H1 (cell line): ENCODE data around the gene TMEM266. TPM values are rescaled to one million over a fixed set of nuclear protein-coding genes. Genes with fewer than 3 reads are reported as not detected.

Experiments used
- CTCF ChIA-PET: fragments of 300-600 bp; sonication (Branson Sonifier 250); formaldehyde crosslinking; loops from one replicate; lab custom pipeline; 2021; ENCODE audit not compliant: partially characterized antibody; lab: Charles Lee
- POLR2A ChIA-PET: fragments of 300-600 bp; sonication (Branson Sonifier 250); formaldehyde crosslinking; loops from one replicate; lab custom pipeline; 2021; ENCODE audit warnings: inconsistent platforms; ENCODE audit not compliant: partially characterized antibody; lab: Charles Lee
- DNase-seq, 2 experiments: peaks; one replicate each; pipeline versions ENCODE4 v3.0.0 to v3.0.0-alpha.2; 2010 to 2022; ENCODE audit warnings: low spot score in 2 of 2, low read depth in 1 of 2, mixed read lengths in 1 of 2
- FAIRE-seq: peaks from 2 replicates; lab custom pipeline; 2011; peaks lifted over from hg19 to GRCh38; lab: Jason Lieb, UNC
- H2AFZ ChIP-seq: 2 replicates; pipeline ENCODE4 v1.8.1; 2012; ENCODE audit warnings: low read length, inconsistent platforms
- H2AK5ac ChIP-seq: 2 replicates; pipeline ENCODE4 v1.6.1; 2013; ENCODE audit warnings: low read depth, low read length
- H2BK120ac ChIP-seq: replicated peaks from 2 replicates; pipeline ENCODE3; 2013; ENCODE audit warnings: low read depth, low read length, inconsistent platforms
- H2BK12ac ChIP-seq: 2 replicates; pipeline ENCODE4 v1.6.1; 2013; ENCODE audit warnings: low read depth, low read length
- H2BK15ac ChIP-seq: 2 replicates; pipeline ENCODE4 v1.6.1; 2013; ENCODE audit warnings: low read length
- H2BK20ac ChIP-seq: 2 replicates; pipeline ENCODE4 v1.6.1; 2013; ENCODE audit warnings: low read length
- H2BK5ac ChIP-seq: 2 replicates; pipeline ENCODE4 v1.6.1; 2013; ENCODE audit warnings: low read depth, low read length
- H3K14ac ChIP-seq: 2 replicates; pipeline ENCODE4 v1.6.1; 2013; ENCODE audit warnings: inconsistent platforms; ENCODE audit not compliant: insufficient read length
- H3K18ac ChIP-seq: 2 replicates; pipeline ENCODE4 v1.6.1; 2013; ENCODE audit warnings: low read length; ENCODE audit errors: extremely low read depth
- H3K23ac ChIP-seq: 2 replicates; pipeline ENCODE4 v1.6.1; 2013; ENCODE audit warnings: inconsistent platforms; ENCODE audit not compliant: insufficient read length
- H3K23me2 ChIP-seq: 2 replicates; pipeline ENCODE4 v1.6.1; 2013; ENCODE audit warnings: low read depth, low read length
- H3K27ac ChIP-seq: 2 replicates; pipeline ENCODE4 v1.6.1; 2011; ENCODE audit warnings: low read depth, low read length, inconsistent platforms
- H3K27me3 ChIP-seq, 4 experiments: replicated peaks in 1 of 4; 1 replicate in 1 of 4; 2 replicates in 3 of 4; pipeline versions ENCODE4 v1.6.1 to v1.8.1; 2011 to 2013; ENCODE audit warnings: low read length in 3 of 4, mild to moderate bottlenecking in 3 of 4, inconsistent platforms in 2 of 4, mixed read lengths in 2 of 4, moderate library complexity in 1 of 4; ENCODE audit not compliant: control insufficient read depth in 3 of 4, insufficient read depth in 3 of 4; ENCODE audit errors: extremely low read depth in 1 of 4
- H3K36me3 ChIP-seq, 4 experiments: 2 replicates each; pipeline versions ENCODE4 v1.6.1 to v1.8.1; 2011 to 2013; ENCODE audit warnings: mild to moderate bottlenecking in 4 of 4, low read length in 3 of 4, moderate library complexity in 2 of 4, control low read depth in 1 of 4, inconsistent platforms in 1 of 4; ENCODE audit not compliant: insufficient read depth in 4 of 4, control insufficient read depth in 2 of 4
- H3K4ac ChIP-seq: replicated peaks from 2 replicates; pipeline ENCODE3; 2013; ENCODE audit warnings: low read length, low read depth, mixed read lengths, inconsistent platforms; ENCODE audit not compliant: insufficient read length
- H3K4me1 ChIP-seq, 4 experiments: replicated peaks in 1 of 4; 1 replicate in 1 of 4; 2 replicates in 3 of 4; pipeline versions ENCODE4 v1.6.1 to v1.8.1; 2011 to 2013; ENCODE audit warnings: low read length in 3 of 4, inconsistent platforms in 2 of 4, mixed read lengths in 1 of 4; ENCODE audit not compliant: insufficient read depth in 4 of 4, control insufficient read depth in 3 of 4
- H3K4me2 ChIP-seq, 2 experiments: 2 replicates each; pipeline versions ENCODE4 v1.6.1 to v1.8.1; 2011 to 2013; ENCODE audit warnings: low read depth in 2 of 2, low read length in 2 of 2, control low read depth in 1 of 2, inconsistent platforms in 1 of 2, mild to moderate bottlenecking in 1 of 2; ENCODE audit not compliant: insufficient read depth in 1 of 2
- H3K4me3 ChIP-seq, 4 experiments: fragments of 200-600, 300-600 bp in 1 of 4; sonication (generic), shearing (Covaris generic), sonication (Bioruptor Twin) in 1 of 4; 2 replicates each; pipeline versions ENCODE4 v1.5.1 to v1.8.1; 2011 to 2016; ENCODE audit warnings: low read length in 4 of 4, low read depth in 3 of 4, control low read depth in 2 of 4, inconsistent platforms in 2 of 4, mild to moderate bottlenecking in 2 of 4, mixed read lengths in 1 of 4, moderate library complexity in 1 of 4; ENCODE audit not compliant: insufficient read depth in 2 of 4; ENCODE audit errors: extremely low read depth in 1 of 4
- H3K56ac ChIP-seq: replicated peaks from 2 replicates; pipeline ENCODE3; 2013; ENCODE audit warnings: low read depth, mild to moderate bottlenecking, mixed read lengths, low read length, inconsistent platforms; ENCODE audit not compliant: insufficient read length
- H3K79me1 ChIP-seq: 2 replicates; pipeline ENCODE4 v1.6.1; 2013; ENCODE audit warnings: low read depth, low read length, control low read depth
- H3K79me2 ChIP-seq, 2 experiments: 2 replicates each; pipeline versions ENCODE4 v1.6.1 to v1.8.1; 2012 to 2013; ENCODE audit warnings: low read length in 2 of 2, mild to moderate bottlenecking in 2 of 2, inconsistent platforms in 1 of 2; ENCODE audit not compliant: insufficient read depth in 2 of 2, control insufficient read depth in 1 of 2
- H3K9ac ChIP-seq, 4 experiments: replicated peaks in 1 of 4; 1 replicate in 1 of 4; 2 replicates in 3 of 4; pipeline versions ENCODE4 v1.6.1 to v1.8.1; 2011 to 2013; ENCODE audit warnings: low read depth in 3 of 4, low read length in 3 of 4, control low read depth in 2 of 4, mild to moderate bottlenecking in 2 of 4, moderate library complexity in 2 of 4, inconsistent platforms in 1 of 4; ENCODE audit errors: extremely low read depth in 1 of 4
- H3K9me3 ChIP-seq, 2 experiments: 2 replicates each; pipeline versions ENCODE4 v1.6.1 to v1.8.1; 2012 to 2013; ENCODE audit warnings: mild to moderate bottlenecking in 2 of 2, moderate library complexity in 2 of 2, control low read depth in 1 of 2, inconsistent platforms in 1 of 2, low read depth in 1 of 2, low read length in 1 of 2, mixed read lengths in 1 of 2; ENCODE audit not compliant: insufficient read depth in 2 of 2
- H4K20me1 ChIP-seq, 2 experiments: replicated peaks in 1 of 2; 2 replicates each; pipeline versions ENCODE3 to v1.8.1; 2011 to 2013; ENCODE audit warnings: inconsistent platforms in 2 of 2, low read length in 2 of 2, mild to moderate bottlenecking in 1 of 2; ENCODE audit not compliant: insufficient read depth in 2 of 2, control insufficient read depth in 1 of 2
- H4K5ac ChIP-seq: 2 replicates; pipeline ENCODE4 v1.6.1; 2013; ENCODE audit warnings: low read length, low read depth, mixed read lengths, inconsistent platforms; ENCODE audit not compliant: insufficient read length
- H4K8ac ChIP-seq: 2 replicates; pipeline ENCODE4 v1.8.0; 2013; ENCODE audit warnings: mild to moderate bottlenecking, moderate library complexity, low read length, inconsistent platforms; ENCODE audit not compliant: insufficient read depth; ENCODE audit errors: extremely low read depth
- H4K91ac ChIP-seq: replicated peaks from 2 replicates; pipeline ENCODE3; 2013; ENCODE audit warnings: low read length, mixed read lengths, inconsistent platforms; ENCODE audit not compliant: insufficient read length
- ASH2L ChIP-seq: fragments of 200-600, 300-600 bp; sonication (generic); IDR thresholded peaks from one replicate; pipeline ENCODE4 v1.7.1; 2017; ENCODE audit warnings: low read length
- HDAC2 ChIP-seq, 2 experiments: fragments of 300-600 bp in 1 of 2; sonication (generic) in 1 of 2; IDR thresholded peaks; 2 replicates each; pipeline ENCODE4 v1.6.1; 2011 to 2012; ENCODE audit warnings: low read depth in 2 of 2, low read length in 2 of 2, mild to moderate bottlenecking in 2 of 2, moderate library complexity in 2 of 2, borderline replicate concordance in 1 of 2, inconsistent platforms in 1 of 2
- RAD21 ChIP-seq, 2 experiments: IDR thresholded peaks in 1 of 2; conservative IDR thresholded peaks in 1 of 2; 2 replicates each; pipeline ENCODE4 v1.6.1; 2011; ENCODE audit warnings: low read depth in 2 of 2, low read length in 2 of 2, improper control_type of control experiment in 1 of 2, inconsistent platforms in 1 of 2, mild to moderate bottlenecking in 1 of 2, moderate library complexity in 1 of 2
- RBBP5 ChIP-seq: IDR thresholded peaks from 2 replicates; pipeline ENCODE4 v1.7.1; 2012; ENCODE audit warnings: low read depth, mild to moderate bottlenecking, inconsistent platforms, low read length, moderate library complexity, borderline replicate concordance
- SP1 ChIP-seq: IDR thresholded peaks from 2 replicates; pipeline ENCODE4 v1.6.1; 2011; ENCODE audit warnings: low read depth, low read length
- SRF ChIP-seq: IDR thresholded peaks from 2 replicates; pipeline ENCODE4 v1.6.1; 2011; ENCODE audit warnings: mild to moderate bottlenecking, low read depth, low read length, moderate library complexity
- TEAD4 ChIP-seq: IDR thresholded peaks from 2 replicates; pipeline ENCODE4 v1.6.1; 2012; ENCODE audit warnings: low read depth, low read length, inconsistent platforms, mixed read lengths
- WGBS, 2 experiments: shearing (Covaris generic) in 1 of 2; methylation state at CpG; one replicate each; pipeline versions ENCODE4 v1.1.6 to v1.1.7; 2013 to 2015; ENCODE audit warnings: low lambda C conversion rate in 2 of 2, mixed read lengths in 2 of 2, inconsistent platforms in 1 of 2, low coverage in 1 of 2, missing lambda C conversion rate in 1 of 2; ENCODE audit not compliant: insufficient replicate concordance in 2 of 2, insufficient coverage in 1 of 2, insufficient read length in 1 of 2; ENCODE audit errors: extremely low coverage in 1 of 2, missing lambda C conversion rate in 1 of 2; 5-methylcytosine and 5-hydroxymethylcytosine counted together
- polyA plus RNA-seq, 7 experiments: library from polyadenylated mRNA; depleted of rRNA in 3 of 7; stranded (reverse) in 5 of 7; unstranded in 2 of 7; fragments of >200 nt in 5 of 7; fragments of 200-250 nt in 2 of 7; gene quantifications; 1 replicate in 5 of 7; 2 replicates in 1 of 7; 4 replicates in 1 of 7; pipeline versions ENCODE4 v1.2.1 to v1.2.3, GENCODE V29; 2011 to 2013; ENCODE audit warnings: missing spikeins in 2 of 7, mixed read lengths in 2 of 7
- total RNA-seq: library from RNA; stranded (reverse); fragmentation: NEBNext Ultra II Directional; extraction: Animal tissue kit (Norgen Biotek cat#: 25700); gene quantifications from 2 replicates; pipeline ENCODE4 v1.2.1, GENCODE V29; 2021
- TF ChIP-seq, protein P1 (sequence below): IDR thresholded peaks from 2 replicates; pipeline ENCODE4 v1.6.1; 2012; ENCODE audit warnings: inconsistent platforms
- TF ChIP-seq, protein P2 (sequence below): IDR thresholded peaks from 2 replicates; pipeline ENCODE4 v1.6.1; 2012; ENCODE audit warnings: inconsistent platforms

TMEM266 gene
- total and polyA plus RNA-seq, 2 of the 8 experiments (the other 6 are each of a cell fraction or from before 2014, with no cell fraction given): 2.6 TPM

DNA sequence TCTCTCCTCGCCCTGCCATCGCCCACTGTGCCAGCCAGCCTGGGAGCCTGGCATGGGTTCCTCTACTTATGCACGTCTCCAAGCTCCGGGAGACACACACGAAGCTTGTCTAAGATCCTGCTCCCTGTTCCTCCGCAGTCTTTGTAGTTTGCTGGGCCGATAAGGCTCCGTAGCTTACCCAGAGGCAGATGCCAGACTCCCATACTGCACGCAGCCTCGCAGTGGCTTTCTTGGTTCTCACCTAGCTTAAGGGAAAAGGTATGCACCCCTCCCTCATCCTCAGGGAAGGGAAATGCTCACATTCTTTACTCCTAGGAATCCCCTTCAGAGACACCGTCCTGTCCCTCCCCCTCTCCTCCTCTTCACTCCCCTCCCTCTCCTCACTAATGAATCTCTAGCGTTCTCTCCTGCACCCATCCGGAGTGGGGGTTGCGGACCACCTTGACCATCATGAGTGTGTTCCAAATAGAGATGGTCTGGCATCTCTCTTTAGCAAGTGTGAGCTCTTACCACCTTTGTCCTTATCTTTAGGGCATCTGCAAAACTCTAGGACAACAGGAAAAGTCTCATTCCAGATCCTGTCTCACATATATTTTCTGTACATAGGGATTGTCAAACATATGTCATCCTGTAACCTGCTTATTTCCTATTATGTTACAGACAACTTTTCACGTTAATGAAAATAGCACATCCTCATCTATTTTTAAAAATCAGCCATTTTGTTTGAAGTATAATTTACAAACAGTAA is 56.5 kb downstream of the TMEM266 start:
- 0 out of 2 replicates have a peak, but pooled peaks cover 2% of the 10 kb centered on the region for H3K23me2 ChIP-seq
- H2BK120ac ChIP-seq: no peak overlapping the region
- no peak overlapping the region for H2BK20ac ChIP-seq
- no peak overlapping the region for H4K8ac ChIP-seq
- 44% methylated on average over 15 of the region's 15 CpGs; no CpG with 5 or more reads in 1 of the 2 experiments for WGBS, 2 experiments
- no peak overlapping the region for H4K5ac ChIP-seq
- H3K4me1 ChIP-seq: peaks cover 0 to 10% (median 7%) of the 10 kb centered on the region in 4 experiments; a peak in 6 of 7 replicates
- no peak overlapping the region for H3K56ac ChIP-seq
- peak overlapping the region; percentile 92; the same call in 1 of the 2 replicates for H2BK15ac ChIP-seq
- no peak overlapping the region for H3K14ac ChIP-seq
- peak overlapping the region in 1 of 4 experiments; percentile 21; a peak in 2 of 8 replicates for H3K4me3 ChIP-seq
- H3K23ac ChIP-seq: no peak overlapping the region
- no peak overlapping the region for H4K91ac ChIP-seq
- peak overlapping the region; percentile 38 to 55 for H3K4me2 ChIP-seq
- ChIA-PET CTCF (interaction anchor here (0.5 to 6.8 kb wide), 12 partner anchors 8 to 255 kb away, joined by 3 to 38 read pairs (median 5); partner anchors contain the start of gene TMEM266), POLR2A (interaction anchor here (0.9 to 4.8 kb wide), 2 partner anchors 23 to 270 kb away, joined by 3 to 15 read pairs; no protein-coding TSS in a partner anchor)
- no peaks in the 10 kb centered on the region for H3K9me3 ChIP-seq
- H2BK12ac ChIP-seq: peak overlapping the region; percentile 7; the same call in 1 of the 2 replicates
- H3K4ac ChIP-seq: no peak overlapping the region
- peak overlapping the region; percentile 26; the same call in 1 of the 2 replicates for H2BK5ac ChIP-seq
- H3K27me3 ChIP-seq: no peaks in the 10 kb centered on the region
- no peaks in the 10 kb centered on the region for H3K79me2 ChIP-seq
- no peaks in the 10 kb centered on the region for H3K79me1 ChIP-seq
- peak in 1 of 2 experiments; percentile 54 for DNase-seq
- H3K36me3 ChIP-seq: no peaks in the 10 kb centered on the region
- peak; percentile 97 for FAIRE-seq
- no peak overlapping the region; the same call in 1 of the 2 replicates for H2AK5ac ChIP-seq
- peak overlapping the region; percentile 81 for H2AFZ ChIP-seq
- no peak overlapping the region for H3K9ac ChIP-seq
- no peaks in the 10 kb centered on the region for H4K20me1 ChIP-seq
- H3K27ac ChIP-seq: no peak overlapping the region
- peak overlapping the region; percentile 55 for H3K18ac ChIP-seq
- TF ChIP-seq RAD21 (IDR thresholded peaks at IDR 0.05 in 1 of 2, conservative IDR thresholded peaks at IDR 0.05 in 1 of 2; ENCODE audit: low read depth in 2 of 2, low read length in 2 of 2) (peak; percentile 9 to 37; a peak in 1 of 4 replicates), SRF (no peak), HDAC2 (IDR thresholded peaks at IDR 0.05; ENCODE audit: borderline replicate concordance in 1 of 2, low read depth in 2 of 2, low read length in 2 of 2) (no peak), SP1 (no peak; the same call in 1 of the 2 replicates), RBBP5 (peak; percentile 72), TEAD4 (peak; percentile 67; the same call in 1 of the 2 replicates), ASH2L (peak; percentile 41)
- TF ChIP-seq, protein P1, sequence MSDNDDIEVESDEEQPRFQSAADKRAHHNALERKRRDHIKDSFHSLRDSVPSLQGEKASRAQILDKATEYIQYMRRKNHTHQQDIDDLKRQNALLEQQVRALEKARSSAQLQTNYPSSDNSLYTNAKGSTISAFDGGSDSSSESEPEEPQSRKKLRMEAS: 0 out of 2 replicates have a peak, but pooled peaks have one; percentile 40
- TF ChIP-seq, protein P2, sequence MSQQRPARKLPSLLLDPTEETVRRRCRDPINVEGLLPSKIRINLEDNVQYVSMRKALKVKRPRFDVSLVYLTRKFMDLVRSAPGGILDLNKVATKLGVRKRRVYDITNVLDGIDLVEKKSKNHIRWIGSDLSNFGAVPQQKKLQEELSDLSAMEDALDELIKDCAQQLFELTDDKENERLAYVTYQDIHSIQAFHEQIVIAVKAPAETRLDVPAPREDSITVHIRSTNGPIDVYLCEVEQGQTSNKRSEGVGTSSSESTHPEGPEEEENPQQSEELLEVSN: peak; percentile 45
